ENCODE measurements around the gene NNMT. TPM values are rescaled to one million over a fixed set of nuclear protein-coding genes. Genes with fewer than 3 reads are reported as not detected.

The NNMT gene
- total and polyA plus RNA-seq, 2 donors (not counting 1 experiment from before 2014, with no cell fraction given): 156 to 639 TPM

- TF ChIP-seq CTCF (conservative IDR thresholded peaks at IDR 0.05 in 1 of 2, IDR thresholded peaks at IDR 0.05 in 1 of 2; ENCODE audit: low read depth in 1 of 2, low read length in 2 of 2) (no peak), EZH2 (IDR thresholded peaks at IDR 0.05; ENCODE audit: low read length, missing control alignments) (no peak)
- H3K27ac ChIP-seq (ENCODE audit: insufficient read depth, low read length): no peak overlapping the region
- no peaks in the 10 kb centered on the region for H3K4me1 ChIP-seq (ENCODE audit: control insufficient read depth, extremely low read depth, insufficient read depth, low read length)
- H3K36me3 ChIP-seq (ENCODE audit: control insufficient read depth, insufficient read depth, low read length): no peaks in the 10 kb centered on the region
- no peak overlapping the region for H3K4me2 ChIP-seq (ENCODE audit: extremely low read depth, insufficient read depth, low read length)
- H3K9ac ChIP-seq (ENCODE audit: insufficient read depth, low read length): no peak overlapping the region
- no peak overlapping the region for H2AFZ ChIP-seq (ENCODE audit: low read length)
- H4K20me1 ChIP-seq (ENCODE audit: control insufficient read depth, extremely low read depth, insufficient read depth, low read length): no peaks in the 10 kb centered on the region
- no peaks in the 10 kb centered on the region for H3K79me2 ChIP-seq (ENCODE audit: control insufficient read depth, insufficient read depth, low read length)
- H3K27me3 ChIP-seq (ENCODE audit: control insufficient read depth, insufficient read depth, low read length): peaks cover 18% of the 10 kb centered on the region
- H3K4me3 ChIP-seq (replicated peaks in 1 of 4; ENCODE audit: control extremely low read depth in 1 of 4, insufficient read depth in 1 of 4, low read depth in 3 of 4, low read length in 4 of 4): no peak overlapping the region
- H3K9me3 ChIP-seq (ENCODE audit: control insufficient read depth, insufficient read depth, low read depth, low read length): no peaks in the 10 kb centered on the region
- DNase-seq (ENCODE audit: low read depth in 2 of 2): no peak
Observed at GRCh38 chr11:114271316-114271715, 24.9 kb upstream of the NNMT start.

- H3K4me2 ChIP-seq (ENCODE audit: extremely low read depth, insufficient read depth, low read length): no peak overlapping the region
- H3K9me3 ChIP-seq (ENCODE audit: control insufficient read depth, insufficient read depth, low read depth, low read length): no peaks in the 10 kb centered on the region
- H3K27me3 ChIP-seq (ENCODE audit: control insufficient read depth, insufficient read depth, low read length): peaks cover 21% of the 10 kb centered on the region
- no peak for DNase-seq (ENCODE audit: low read depth in 2 of 2)
- H3K36me3 ChIP-seq (ENCODE audit: control insufficient read depth, insufficient read depth, low read length): no peaks in the 10 kb centered on the region
- H4K20me1 ChIP-seq (ENCODE audit: control insufficient read depth, extremely low read depth, insufficient read depth, low read length): no peaks in the 10 kb centered on the region
- H3K9ac ChIP-seq (ENCODE audit: insufficient read depth, low read length): no peak overlapping the region
- TF ChIP-seq EZH2 (IDR thresholded peaks at IDR 0.05; ENCODE audit: low read length, missing control alignments) (no peak), CTCF (conservative IDR thresholded peaks at IDR 0.05 in 1 of 2, IDR thresholded peaks at IDR 0.05 in 1 of 2; ENCODE audit: low read depth in 1 of 2, low read length in 2 of 2) (no peak)
- H3K4me1 ChIP-seq (ENCODE audit: control insufficient read depth, extremely low read depth, insufficient read depth, low read length): no peaks in the 10 kb centered on the region
- no peak overlapping the region for H3K4me3 ChIP-seq (replicated peaks in 1 of 4; ENCODE audit: control extremely low read depth in 1 of 4, insufficient read depth in 1 of 4, low read depth in 3 of 4, low read length in 4 of 4)
- no peak overlapping the region for H3K27ac ChIP-seq (ENCODE audit: insufficient read depth, low read length)
- H2AFZ ChIP-seq (ENCODE audit: low read length): no peak overlapping the region
- no peaks in the 10 kb centered on the region for H3K79me2 ChIP-seq (ENCODE audit: control insufficient read depth, insufficient read depth, low read length)
Observed at GRCh38 chr11:114272311-114272710, 23.9 kb upstream of the NNMT start.

GRCh38 chr11:114273071-114273470 lies 23.1 kb upstream of the NNMT start:
- H3K4me2 ChIP-seq (ENCODE audit: extremely low read depth, insufficient read depth, low read length): no peak overlapping the region
- no peaks in the 10 kb centered on the region for H3K4me1 ChIP-seq (ENCODE audit: control insufficient read depth, extremely low read depth, insufficient read depth, low read length)
- no peaks in the 10 kb centered on the region for H3K9me3 ChIP-seq (ENCODE audit: control insufficient read depth, insufficient read depth, low read depth, low read length)
- H3K9ac ChIP-seq (ENCODE audit: insufficient read depth, low read length): no peak overlapping the region
- no peak overlapping the region for H3K4me3 ChIP-seq (replicated peaks in 1 of 4; ENCODE audit: control extremely low read depth in 1 of 4, insufficient read depth in 1 of 4, low read depth in 3 of 4, low read length in 4 of 4)
- H3K27me3 ChIP-seq (ENCODE audit: control insufficient read depth, insufficient read depth, low read length): peaks cover 25% of the 10 kb centered on the region
- H3K27ac ChIP-seq (ENCODE audit: insufficient read depth, low read length): no peak overlapping the region
- H4K20me1 ChIP-seq (ENCODE audit: control insufficient read depth, extremely low read depth, insufficient read depth, low read length): no peaks in the 10 kb centered on the region
- no peaks in the 10 kb centered on the region for H3K36me3 ChIP-seq (ENCODE audit: control insufficient read depth, insufficient read depth, low read length)
- no peak for DNase-seq (ENCODE audit: low read depth in 2 of 2)
- H2AFZ ChIP-seq (ENCODE audit: low read length): no peak overlapping the region
- H3K79me2 ChIP-seq (ENCODE audit: control insufficient read depth, insufficient read depth, low read length): no peaks in the 10 kb centered on the region
- TF ChIP-seq EZH2 (IDR thresholded peaks at IDR 0.05; ENCODE audit: low read length, missing control alignments) (no peak), CTCF (conservative IDR thresholded peaks at IDR 0.05 in 1 of 2, IDR thresholded peaks at IDR 0.05 in 1 of 2; ENCODE audit: low read depth in 1 of 2, low read length in 2 of 2) (no peak)
